Neural progenitor cell (in vitro differentiated cells): ENCODE measurements around the gene COX19. TPM values are rescaled to one million over a fixed set of nuclear protein-coding genes. Genes with fewer than 3 reads are reported as not detected.

ENCODE experiments used
- DNase-seq: peaks from one replicate; pipeline ENCODE4 v3.0.0-alpha.2; 2016; ENCODE audit warnings: low spot score
- H2AFZ ChIP-seq: fragments of 200-600 bp; sonication (generic); replicated peaks from 2 replicates; pipeline ENCODE4 v1.6.1; 2016; ENCODE audit warnings: antibody characterized with exemption
- H3F3A ChIP-seq: fragments of 200-600 bp; sonication (generic); 2 replicates; pipeline ENCODE4 v1.6.1; 2016; ENCODE audit warnings: antibody characterized with exemption, low read depth
- H3K27ac ChIP-seq: fragments of 200-600 bp; sonication (generic); 2 replicates; pipeline ENCODE4 v1.5.1; 2016; ENCODE audit warnings: mild to moderate bottlenecking
- H3K27me3 ChIP-seq: fragments of 200-600 bp; sonication (generic); 2 replicates; pipeline ENCODE4 v1.6.1; 2016; ENCODE audit warnings: mild to moderate bottlenecking, moderate library complexity
- H3K36me3 ChIP-seq: fragments of 200-600 bp; sonication (generic); 2 replicates; pipeline ENCODE4 v1.5.1; 2016
- H3K4me1 ChIP-seq: fragments of 200-600 bp; sonication (generic); 2 replicates; pipeline ENCODE4 v1.6.1; 2016; ENCODE audit warnings: mixed run types
- H3K4me2 ChIP-seq: fragments of 200-600 bp; sonication (generic); 2 replicates; pipeline ENCODE4 v1.6.1; 2016
- H3K4me3 ChIP-seq: fragments of 200-600 bp; sonication (generic); 2 replicates; pipeline ENCODE4 v1.5.1; 2016
- H3K79me2 ChIP-seq: fragments of 200-600 bp; sonication (generic); 2 replicates; pipeline ENCODE4 v1.6.1; 2016; ENCODE audit warnings: low read depth
- H3K9ac ChIP-seq: fragments of 200-600 bp; sonication (generic); 2 replicates; pipeline ENCODE4 v1.6.1; 2016
- H3K9me3 ChIP-seq: fragments of 200-600 bp; sonication (generic); 2 replicates; pipeline ENCODE4 v1.5.1; 2016; ENCODE audit warnings: low read depth
- H4K20me1 ChIP-seq: fragments of 200-600 bp; sonication (generic); 2 replicates; pipeline ENCODE4 v1.6.1; 2016; ENCODE audit warnings: low read depth
- H3K27ac Mint-ChIP-seq: 3 replicates; pipeline ENCODE4 v1.8.0; 2021; ENCODE audit warnings: mixed read lengths
- H3K27me3 Mint-ChIP-seq: 2 replicates; pipeline ENCODE4 v1.8.0; 2022; ENCODE audit warnings: low read depth, mild to moderate bottlenecking, inconsistent platforms, moderate library complexity, mixed read lengths; ENCODE audit not compliant: insufficient read depth
- H3K36me3 Mint-ChIP-seq: 3 replicates; pipeline ENCODE4 v1.8.0; 2021; ENCODE audit warnings: mixed read lengths
- H3K4me1 Mint-ChIP-seq: 3 replicates; pipeline ENCODE4 v1.8.0; 2021; ENCODE audit warnings: mixed read lengths
- H3K4me3 Mint-ChIP-seq: 3 replicates; pipeline ENCODE4 v1.8.0; 2021; ENCODE audit warnings: mild to moderate bottlenecking, moderate library complexity, mixed read lengths
- H3K9me3 Mint-ChIP-seq: 3 replicates; pipeline ENCODE4 v1.8.0; 2020; ENCODE audit warnings: mixed read lengths
- EZH2 ChIP-seq: fragments of 200-600 bp; sonication (generic); IDR thresholded peaks from 2 replicates; pipeline ENCODE4 v1.6.1; 2017; ENCODE audit warnings: antibody characterized with exemption, mild to moderate bottlenecking, moderate library complexity
- EZH2phosphoT487 ChIP-seq: fragments of 200-600 bp; sonication (generic); IDR thresholded peaks from 2 replicates; pipeline ENCODE4 v1.6.1; 2017; ENCODE audit warnings: antibody characterized with exemption
- total RNA-seq: library from RNA; depleted of rRNA; stranded (reverse); fragments of >200 nt; gene quantifications from 2 replicates; pipeline ENCODE4 v1.2.3, GENCODE V29; 2015; ENCODE audit warnings: low replicate concordance
- TF ChIP-seq, protein P1 (sequence below): fragments of 200-600 bp; sonication (generic); IDR thresholded peaks from 2 replicates; pipeline ENCODE4 v1.5.1; 2017; ENCODE audit warnings: antibody characterized with exemption, mild to moderate bottlenecking

The COX19 gene
- total RNA-seq, 1 donor from 2014 or later = 15.1 TPM

DNA sequence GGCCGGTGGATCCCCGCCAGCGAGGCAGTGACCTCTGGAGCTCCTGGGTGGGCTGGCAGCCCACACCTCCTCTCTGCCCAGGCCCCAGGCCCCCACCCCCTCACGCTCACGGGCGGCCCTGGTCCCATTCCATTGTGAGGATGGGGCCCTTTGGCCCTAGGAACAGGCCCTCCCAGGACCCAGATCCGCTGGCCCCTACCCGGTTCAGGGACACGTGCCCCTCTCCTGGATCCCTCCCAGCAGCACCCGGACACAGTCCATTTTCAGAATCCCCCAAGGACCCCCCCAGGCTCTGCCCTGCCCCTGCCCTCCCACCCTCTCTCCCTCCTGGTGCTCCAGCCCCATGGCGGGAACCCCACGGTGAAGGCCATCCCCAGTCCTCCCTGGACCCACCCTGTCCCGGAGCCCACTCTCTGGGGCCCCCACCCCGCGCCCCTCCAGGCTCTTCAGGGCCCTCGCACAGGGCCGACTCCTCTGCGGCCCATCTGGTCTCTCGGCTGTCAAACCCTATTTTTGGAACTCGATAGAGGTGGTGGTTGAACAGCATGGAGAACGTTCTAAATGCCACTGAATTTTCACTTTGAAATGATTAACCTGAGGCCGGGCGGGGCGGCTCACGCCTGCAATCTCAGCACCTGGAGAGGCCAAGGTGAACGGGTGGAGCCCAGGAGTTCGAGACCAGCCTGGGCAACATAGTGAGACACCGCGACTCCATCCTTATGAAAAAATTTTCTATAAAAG is 28.9 kb downstream of the COX19 start:
- no peak overlapping the region for H3K27ac Mint-ChIP-seq
- no peaks in the 10 kb centered on the region for H3K36me3 Mint-ChIP-seq
- no peaks in the 10 kb centered on the region for H3K4me1 Mint-ChIP-seq
- Histone ChIP-seq H3K4me2 (no peak overlapping the region), H4K20me1 (no peaks in the 10 kb centered on the region), H3K9me3 (no peaks in the 10 kb centered on the region), H2AFZ (no peak overlapping the region), H3K4me1 (no peaks in the 10 kb centered on the region), H3K4me3 (no peak overlapping the region), H3K27ac (no peak overlapping the region), H3K36me3 (no peaks in the 10 kb centered on the region), H3F3A (no peaks in the 10 kb centered on the region), H3K27me3 (peaks cover 15% of the 10 kb centered on the region), H3K79me2 (no peaks in the 10 kb centered on the region), H3K9ac (no peak overlapping the region)
- H3K27me3 Mint-ChIP-seq = peaks cover 16% of the 10 kb centered on the region
- H3K9me3 Mint-ChIP-seq = no peaks in the 10 kb centered on the region
- no peak overlapping the region for H3K4me3 Mint-ChIP-seq
- DNase-seq = no peak
- TF ChIP-seq EZH2 = no peak
- TF ChIP-seq EZH2phosphoT487 = no peak
- TF ChIP-seq, protein P1, sequence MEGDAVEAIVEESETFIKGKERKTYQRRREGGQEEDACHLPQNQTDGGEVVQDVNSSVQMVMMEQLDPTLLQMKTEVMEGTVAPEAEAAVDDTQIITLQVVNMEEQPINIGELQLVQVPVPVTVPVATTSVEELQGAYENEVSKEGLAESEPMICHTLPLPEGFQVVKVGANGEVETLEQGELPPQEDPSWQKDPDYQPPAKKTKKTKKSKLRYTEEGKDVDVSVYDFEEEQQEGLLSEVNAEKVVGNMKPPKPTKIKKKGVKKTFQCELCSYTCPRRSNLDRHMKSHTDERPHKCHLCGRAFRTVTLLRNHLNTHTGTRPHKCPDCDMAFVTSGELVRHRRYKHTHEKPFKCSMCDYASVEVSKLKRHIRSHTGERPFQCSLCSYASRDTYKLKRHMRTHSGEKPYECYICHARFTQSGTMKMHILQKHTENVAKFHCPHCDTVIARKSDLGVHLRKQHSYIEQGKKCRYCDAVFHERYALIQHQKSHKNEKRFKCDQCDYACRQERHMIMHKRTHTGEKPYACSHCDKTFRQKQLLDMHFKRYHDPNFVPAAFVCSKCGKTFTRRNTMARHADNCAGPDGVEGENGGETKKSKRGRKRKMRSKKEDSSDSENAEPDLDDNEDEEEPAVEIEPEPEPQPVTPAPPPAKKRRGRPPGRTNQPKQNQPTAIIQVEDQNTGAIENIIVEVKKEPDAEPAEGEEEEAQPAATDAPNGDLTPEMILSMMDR = no peak

DNA sequence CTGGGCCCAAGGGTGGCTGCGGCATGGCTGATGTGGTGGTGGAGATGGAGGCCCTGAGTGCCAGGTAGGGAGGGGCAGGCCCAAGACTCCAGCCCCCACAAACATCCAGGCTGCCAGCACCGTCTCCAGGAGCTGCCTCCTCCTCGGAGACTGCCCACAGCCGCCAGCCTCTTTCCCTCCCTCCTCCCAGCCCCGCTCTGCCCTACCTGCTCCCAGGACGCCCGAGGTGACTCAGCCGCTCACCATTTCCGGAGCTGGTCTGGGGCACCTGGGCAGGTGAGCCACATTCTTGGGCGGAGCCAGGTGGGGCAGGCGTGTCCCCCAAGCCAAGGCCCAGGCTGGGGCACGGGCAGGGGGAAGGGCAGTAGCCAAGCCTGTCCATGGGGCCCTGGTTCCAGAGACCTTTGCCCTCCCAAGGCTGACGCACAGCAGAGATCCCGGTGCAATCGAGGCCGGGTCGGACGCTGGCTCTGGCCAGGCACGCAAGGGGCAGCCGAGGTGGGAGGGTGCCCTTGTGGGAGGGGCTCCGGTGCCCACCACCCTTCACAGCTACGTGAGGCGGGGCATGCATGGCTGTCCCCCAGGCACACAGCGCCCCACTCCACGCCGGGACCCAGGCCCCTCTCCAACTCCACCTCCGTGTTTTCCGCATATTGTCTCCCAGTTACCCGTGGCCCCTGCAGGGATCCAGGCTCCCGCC is 29.6 kb downstream of the COX19 start:
- Histone ChIP-seq H3K9ac (no peak overlapping the region), H3K4me2 (no peak overlapping the region), H3F3A (no peaks in the 10 kb centered on the region), H3K27ac (no peak overlapping the region), H3K36me3 (no peaks in the 10 kb centered on the region), H2AFZ (no peak overlapping the region), H3K27me3 (peaks cover 21% of the 10 kb centered on the region), H3K9me3 (no peaks in the 10 kb centered on the region), H3K4me3 (no peak overlapping the region), H3K79me2 (no peaks in the 10 kb centered on the region), H4K20me1 (no peaks in the 10 kb centered on the region), H3K4me1 (no peaks in the 10 kb centered on the region)
- no peaks in the 10 kb centered on the region for H3K36me3 Mint-ChIP-seq
- no peaks in the 10 kb centered on the region for H3K4me1 Mint-ChIP-seq
- no peak for DNase-seq
- H3K27me3 Mint-ChIP-seq = peaks cover 18% of the 10 kb centered on the region
- H3K27ac Mint-ChIP-seq = no peak overlapping the region
- H3K9me3 Mint-ChIP-seq = peaks cover 3% of the 10 kb centered on the region
- TF ChIP-seq EZH2 (no peak), EZH2phosphoT487 (no peak)
- TF ChIP-seq, protein P1 = no peak
- H3K4me3 Mint-ChIP-seq = no peak overlapping the region

DNA sequence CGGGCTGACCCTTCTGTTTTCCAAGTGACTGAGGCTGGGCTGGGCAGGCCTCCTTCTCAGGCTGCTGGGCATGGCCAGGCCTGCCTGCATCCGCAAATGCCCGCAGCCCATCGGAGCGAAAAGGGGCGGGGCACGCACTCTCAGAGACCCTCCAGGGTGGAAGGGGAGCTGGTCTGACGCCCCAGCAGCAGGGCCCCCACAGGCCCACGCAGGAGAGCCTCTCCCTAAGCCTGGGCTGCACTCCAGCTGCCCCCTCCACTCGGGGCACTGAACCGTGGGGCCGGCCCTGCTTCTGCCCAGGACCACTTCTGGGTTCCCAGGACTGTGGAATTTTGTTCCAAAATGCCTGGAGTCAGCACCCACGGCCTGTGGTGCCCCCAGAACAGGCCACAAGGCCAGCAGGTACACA is 30.2 kb downstream of the COX19 start:
- H4K20me1 ChIP-seq = no peaks in the 10 kb centered on the region
- Mint-ChIP-seq H3K4me3 (no peak overlapping the region), H3K4me1 (no peaks in the 10 kb centered on the region), H3K27ac (no peak overlapping the region), H3K36me3 (no peaks in the 10 kb centered on the region), H3K9me3 (peaks cover 8% of the 10 kb centered on the region), H3K27me3 (peaks cover 21% of the 10 kb centered on the region)
- H3F3A ChIP-seq = no peaks in the 10 kb centered on the region
- no peak overlapping the region for H3K4me3 ChIP-seq
- H3K36me3 ChIP-seq = no peaks in the 10 kb centered on the region
- no peaks in the 10 kb centered on the region for H3K9me3 ChIP-seq
- peaks cover 26% of the 10 kb centered on the region for H3K27me3 ChIP-seq
- H3K4me2 ChIP-seq = no peak overlapping the region
- TF ChIP-seq EZH2phosphoT487 = no peak
- TF ChIP-seq, protein P1 = no peak
- no peak for TF ChIP-seq EZH2
- H2AFZ ChIP-seq = no peak overlapping the region
- DNase-seq = no peak
- no peak overlapping the region for H3K9ac ChIP-seq
- H3K79me2 ChIP-seq = no peaks in the 10 kb centered on the region
- H3K4me1 ChIP-seq = no peaks in the 10 kb centered on the region
- H3K27ac ChIP-seq = no peak overlapping the region
